Esophagus squamous epithelium (tissue), 5 donors: ENCODE results near the gene GPC5. TPM values are rescaled to one million over a fixed set of nuclear protein-coding genes. Genes with fewer than 3 reads are reported as not detected.

Source experiments
- DNase-seq: peaks from one replicate; lab custom pipeline; 2025; lab: John Stamatoyannopoulos, UW
- H3K27ac ChIP-seq, 4 donors: fragments of 200-600 bp; sonication (generic); one replicate each; pipeline ENCODE4 v1.5.1; 2016 to 2019; ENCODE audit warnings: mild to moderate bottlenecking in 1 of 4
- H3K27me3 ChIP-seq, 4 donors: fragments of 200-600 bp; sonication (generic); 1 replicate in 3 of 4; 2 replicates in 1 of 4; pipeline versions ENCODE4 v1.5.1 to v1.6.0; 2017 to 2021; ENCODE audit warnings: antibody characterized with exemption in 1 of 4
- H3K36me3 ChIP-seq, 3 donors: fragments of 200-600 bp; sonication (generic); one replicate each; pipeline ENCODE4 v1.5.1; 2016 to 2019
- H3K4me1 ChIP-seq, 3 donors: fragments of 200-600 bp; sonication (generic); one replicate each; pipeline ENCODE4 v1.5.1; 2017 to 2019
- H3K4me3 ChIP-seq, 4 donors: fragments of 200-600 bp; sonication (generic); 1 replicate in 3 of 4; 2 replicates in 1 of 4; pipeline ENCODE4 v1.5.1; 2016 to 2019; ENCODE audit warnings: mild to moderate bottlenecking in 2 of 4, moderate library complexity in 1 of 4
- H3K9me3 ChIP-seq, 3 donors: fragments of 200-600 bp; sonication (generic); one replicate each; pipeline ENCODE4 v1.5.1; 2016 to 2019
- POLR2A ChIP-seq, 4 donors: fragments of 450-650 bp; IDR thresholded peaks; one replicate each; pipeline ENCODE4 v1.6.1; 2017; ENCODE audit warnings: antibody characterized with exemption in 4 of 4, mild to moderate bottlenecking in 4 of 4, moderate library complexity in 3 of 4
- WGBS, 2 donors: methylation state at CpG; one replicate each; pipeline ENCODE4 v1.1.5; 2018; 5-methylcytosine and 5-hydroxymethylcytosine counted together
- intact Hi-C: fragments of 100-400 bp; cut with DNase I; formaldehyde crosslinking; loops from one replicate; pipeline ENCODE4 v1.15.0; 2022
- total RNA-seq, 4 donors: library from RNA; depleted of rRNA; stranded (reverse); fragments of >200 nt; gene quantifications; one replicate each; pipeline ENCODE4 v1.1.0, GENCODE V29; 2016
- TF ChIP-seq, protein P1 (sequence below), 6 experiments: fragments of 450-650 bp in 4 of 6; fragments of 200-600 bp in 2 of 6; sonication (generic) in 2 of 6; IDR thresholded peaks; one replicate each; pipeline ENCODE4 v1.5.1; 2016 to 2019; ENCODE audit warnings: antibody characterized with exemption in 6 of 6, mild to moderate bottlenecking in 4 of 6, moderate library complexity in 4 of 6
- donor health status: DM: yes; HTN: yes; CAD: no.

Gene GPC5
- total RNA-seq, 4 donors from 2014 or later, result not detected

DNA sequence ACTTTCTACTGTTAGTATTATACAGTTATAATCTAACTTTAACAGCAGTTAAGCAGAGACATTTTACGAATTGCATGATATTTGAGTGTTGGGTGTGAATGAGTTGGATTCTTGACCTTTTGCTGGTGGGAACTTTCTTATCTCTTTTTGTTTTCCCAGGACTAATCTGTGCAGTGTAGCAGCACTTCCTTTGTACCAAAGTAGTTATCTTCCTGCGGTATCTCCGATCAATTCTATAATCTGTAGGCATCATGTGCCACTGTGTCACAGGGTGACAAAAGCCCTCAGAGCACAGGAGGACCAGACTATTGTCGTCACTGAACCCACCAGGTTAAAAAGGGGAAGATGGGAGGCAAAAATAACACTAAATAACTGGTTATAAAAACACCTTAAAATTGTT, 823.5 kb downstream of the GPC5 start:
- H3K4me3 ChIP-seq, result no peak overlapping the region
- DNase-seq, result no peak
- H3K36me3 ChIP-seq, result no peaks in the 10 kb centered on the region
- no peaks in the 10 kb centered on the region for H3K27me3 ChIP-seq
- no peak for TF ChIP-seq POLR2A (IDR thresholded peaks at IDR 0.05)
- TF ChIP-seq, protein P1, sequence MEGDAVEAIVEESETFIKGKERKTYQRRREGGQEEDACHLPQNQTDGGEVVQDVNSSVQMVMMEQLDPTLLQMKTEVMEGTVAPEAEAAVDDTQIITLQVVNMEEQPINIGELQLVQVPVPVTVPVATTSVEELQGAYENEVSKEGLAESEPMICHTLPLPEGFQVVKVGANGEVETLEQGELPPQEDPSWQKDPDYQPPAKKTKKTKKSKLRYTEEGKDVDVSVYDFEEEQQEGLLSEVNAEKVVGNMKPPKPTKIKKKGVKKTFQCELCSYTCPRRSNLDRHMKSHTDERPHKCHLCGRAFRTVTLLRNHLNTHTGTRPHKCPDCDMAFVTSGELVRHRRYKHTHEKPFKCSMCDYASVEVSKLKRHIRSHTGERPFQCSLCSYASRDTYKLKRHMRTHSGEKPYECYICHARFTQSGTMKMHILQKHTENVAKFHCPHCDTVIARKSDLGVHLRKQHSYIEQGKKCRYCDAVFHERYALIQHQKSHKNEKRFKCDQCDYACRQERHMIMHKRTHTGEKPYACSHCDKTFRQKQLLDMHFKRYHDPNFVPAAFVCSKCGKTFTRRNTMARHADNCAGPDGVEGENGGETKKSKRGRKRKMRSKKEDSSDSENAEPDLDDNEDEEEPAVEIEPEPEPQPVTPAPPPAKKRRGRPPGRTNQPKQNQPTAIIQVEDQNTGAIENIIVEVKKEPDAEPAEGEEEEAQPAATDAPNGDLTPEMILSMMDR (IDR thresholded peaks at IDR 0.05), result no peak
- no peaks in the 10 kb centered on the region for H3K4me1 ChIP-seq
- no peaks in the 10 kb centered on the region for H3K9me3 ChIP-seq
- WGBS, 2 donors, result 38 to 39% methylated on average over 4 of the region's 4 CpGs
- H3K27ac ChIP-seq, result no peak overlapping the region
- intact Hi-C loops, result no loop called here

DNA sequence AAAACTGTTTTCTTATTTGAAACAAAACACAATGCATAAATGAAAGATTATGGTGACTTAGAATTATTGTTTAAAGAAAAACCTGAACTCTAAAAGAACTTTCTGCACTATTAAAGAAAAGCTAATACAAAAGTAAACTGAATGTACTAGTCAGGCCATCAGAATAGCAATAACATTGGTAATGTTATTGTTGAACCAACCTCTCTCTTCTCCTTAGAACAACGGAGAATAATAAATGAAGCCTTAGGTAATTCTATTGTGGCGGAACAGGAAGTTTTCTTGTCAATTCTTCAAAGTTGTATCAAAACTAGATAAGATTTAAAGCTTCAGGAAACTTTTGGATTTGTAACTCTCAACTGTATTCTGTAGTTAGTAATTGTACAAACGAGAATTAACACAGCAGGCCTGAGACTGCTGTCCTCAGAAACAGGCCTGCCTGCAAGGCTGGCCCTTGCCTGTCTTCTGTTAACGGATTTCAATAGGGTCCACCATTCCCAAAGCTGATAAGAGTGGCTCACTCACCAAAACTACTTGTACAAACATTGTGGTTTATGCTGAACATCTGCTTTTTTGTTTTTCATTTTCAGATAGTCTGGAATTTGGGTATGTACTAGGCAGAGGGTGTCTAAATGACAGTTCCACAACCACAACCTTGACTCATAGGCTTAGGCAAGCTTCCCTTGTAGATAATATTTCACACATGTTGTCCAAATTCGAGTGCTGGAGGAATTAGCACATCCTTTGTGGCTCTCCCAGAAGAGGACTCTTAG, 825.8 kb downstream of the GPC5 start:
- DNase-seq, result no peak
- 24 to 32% methylated on average over 5 of the region's 5 CpGs for WGBS, 2 donors
- H3K36me3 ChIP-seq, result no peaks in the 10 kb centered on the region
- TF ChIP-seq POLR2A (IDR thresholded peaks at IDR 0.05), result no peak
- TF ChIP-seq, protein P1 (IDR thresholded peaks at IDR 0.05), result no peak
- H3K27me3 ChIP-seq, result no peaks in the 10 kb centered on the region
- H3K27ac ChIP-seq, result peak overlapping the region in 2 of 4 donors; percentile 43 to 59
- no peaks in the 10 kb centered on the region for H3K4me1 ChIP-seq
- intact Hi-C loops, result no loop called here
- no peaks in the 10 kb centered on the region for H3K9me3 ChIP-seq
- H3K4me3 ChIP-seq, result no peak overlapping the region

DNA sequence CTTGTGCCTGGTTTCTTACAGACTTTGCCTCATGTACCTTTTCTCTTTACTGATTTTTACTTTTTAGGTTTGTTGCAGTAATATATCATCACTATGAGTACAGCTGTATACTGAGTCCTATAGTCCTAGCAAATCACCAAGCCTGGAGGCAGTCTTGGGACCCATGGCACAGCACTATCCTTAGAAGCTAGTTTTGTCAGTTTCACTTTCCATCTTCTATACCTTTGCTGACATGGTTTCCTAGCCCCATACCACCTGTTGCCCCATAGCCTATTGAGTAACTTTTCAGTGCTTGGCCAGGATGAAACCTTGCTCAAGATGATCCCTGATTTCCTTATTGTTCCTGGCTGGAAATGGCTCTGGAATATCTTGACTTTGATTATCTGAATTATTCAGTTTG, 826.4 kb downstream of the GPC5 start:
- Histone ChIP-seq H3K36me3 (no peaks in the 10 kb centered on the region), H3K4me3 (no peak overlapping the region), H3K27me3 (no peaks in the 10 kb centered on the region), H3K27ac (peak overlapping the region in 2 of 4 donors; percentile 43 to 59), H3K4me1 (no peaks in the 10 kb centered on the region), H3K9me3 (no peaks in the 10 kb centered on the region)
- TF ChIP-seq, protein P1 (IDR thresholded peaks at IDR 0.05), result no peak
- TF ChIP-seq POLR2A (IDR thresholded peaks at IDR 0.05), result no peak
- intact Hi-C loops, result no loop called here
- DNase-seq, result no peak

DNA sequence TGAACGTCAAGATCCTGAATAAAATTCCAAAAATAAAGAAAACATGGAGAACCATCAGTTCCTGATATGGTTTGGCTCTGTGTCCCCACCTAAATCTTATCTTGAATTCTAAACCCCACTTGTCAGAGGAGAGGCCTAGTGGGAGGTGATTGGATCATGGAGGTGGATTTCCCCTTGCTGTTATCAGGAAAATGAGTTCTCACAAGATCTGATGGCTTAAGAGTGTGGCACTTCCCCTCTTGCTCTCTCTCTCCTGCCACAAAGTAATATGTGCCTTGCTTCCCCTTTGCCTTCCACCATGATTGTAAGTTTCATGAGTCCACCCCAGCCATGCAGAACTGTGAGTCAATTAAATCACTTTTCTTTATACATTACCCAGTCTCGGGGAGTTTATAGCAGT, 827.4 kb downstream of the GPC5 start:
- H3K27me3 ChIP-seq, result no peaks in the 10 kb centered on the region
- H3K36me3 ChIP-seq, result no peaks in the 10 kb centered on the region
- H3K9me3 ChIP-seq, result no peaks in the 10 kb centered on the region
- DNase-seq, result no peak
- TF ChIP-seq POLR2A (IDR thresholded peaks at IDR 0.05), result no peak
- TF ChIP-seq, protein P1 (IDR thresholded peaks at IDR 0.05), result no peak
- no peaks in the 10 kb centered on the region for H3K4me1 ChIP-seq
- H3K4me3 ChIP-seq, result no peak overlapping the region
- WGBS, 2 donors, result 69 to 71% methylated on average over 2 of the region's 2 CpGs
- H3K27ac ChIP-seq, result no peak overlapping the region
- intact Hi-C loops, result no loop called here

DNA sequence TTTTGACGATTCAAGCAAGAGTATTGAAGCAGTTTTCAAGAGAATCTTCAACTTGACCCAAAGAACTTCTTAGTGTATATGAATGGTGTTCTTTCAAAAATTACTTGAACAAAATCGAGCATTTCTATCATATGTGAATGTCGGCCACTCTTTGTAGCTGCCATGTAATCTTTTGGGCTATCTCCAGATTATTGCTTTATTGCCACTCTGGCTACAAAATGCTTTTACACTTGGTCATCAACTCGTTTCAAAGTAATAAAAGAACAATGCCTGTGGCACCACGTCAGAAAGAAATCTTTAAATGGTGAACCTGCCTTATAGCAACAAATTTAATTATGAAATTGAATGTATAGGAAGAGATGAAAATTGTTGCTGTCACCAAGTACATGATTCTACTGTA, 834.5 kb downstream of the GPC5 start:
- H3K27me3 ChIP-seq, result no peaks in the 10 kb centered on the region
- H3K4me1 ChIP-seq, result no peaks in the 10 kb centered on the region
- no peaks in the 10 kb centered on the region for H3K9me3 ChIP-seq
- intact Hi-C loops, result no loop called here
- no peak overlapping the region for H3K27ac ChIP-seq
- H3K4me3 ChIP-seq, result no peak overlapping the region
- no peak for TF ChIP-seq POLR2A (IDR thresholded peaks at IDR 0.05)
- TF ChIP-seq, protein P1 (IDR thresholded peaks at IDR 0.05), result no peak
- no peak for DNase-seq
- 62 to 67% methylated on average over 5 of the region's 5 CpGs for WGBS, 2 donors
- H3K36me3 ChIP-seq, result no peaks in the 10 kb centered on the region
